LNCaP clone FGC (cell line): ENCODE results near the gene ZNF70.

Experiments used
- DNase-seq: peaks from one replicate; pipeline ENCODE4 v3.0.0-alpha.2; 2011; ENCODE audit warnings: low read depth
- H3K4me3 ChIP-seq: 2 replicates; pipeline ENCODE4 v1.5.1; 2011; ENCODE audit warnings: mild to moderate bottlenecking, low read depth, low read length, control low read depth
- TF ChIP-seq, protein P1 (sequence below): IDR thresholded peaks from 2 replicates; pipeline ENCODE4 v1.5.1; 2012; ENCODE audit warnings: mild to moderate bottlenecking; ENCODE audit not compliant: control insufficient read depth, insufficient read depth; ENCODE audit errors: extremely low read depth

The ZNF70 gene

DNA sequence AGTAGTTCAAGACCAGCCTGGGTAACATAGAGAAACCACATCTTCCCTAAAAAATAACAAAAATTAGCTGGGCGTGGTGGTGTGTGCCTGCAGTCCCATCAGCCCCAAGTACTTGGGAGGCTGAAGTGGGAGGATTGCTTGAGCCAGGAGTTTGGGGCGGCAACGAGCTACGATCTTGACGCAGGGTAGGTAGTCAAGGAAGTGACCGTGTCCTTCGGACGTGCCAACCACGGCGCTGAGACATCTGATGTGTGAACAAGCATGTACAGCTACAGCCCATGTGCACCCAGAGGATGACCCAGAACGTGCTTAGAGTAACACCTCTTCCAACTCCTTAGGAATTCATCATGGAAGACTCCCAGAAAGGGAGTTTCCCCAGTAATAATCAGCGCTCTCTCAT is 38.7 kb downstream of the ZNF70 start:
- DNase-seq = no peak
- H3K4me3 ChIP-seq = no peak overlapping the region
- TF ChIP-seq, protein P1, sequence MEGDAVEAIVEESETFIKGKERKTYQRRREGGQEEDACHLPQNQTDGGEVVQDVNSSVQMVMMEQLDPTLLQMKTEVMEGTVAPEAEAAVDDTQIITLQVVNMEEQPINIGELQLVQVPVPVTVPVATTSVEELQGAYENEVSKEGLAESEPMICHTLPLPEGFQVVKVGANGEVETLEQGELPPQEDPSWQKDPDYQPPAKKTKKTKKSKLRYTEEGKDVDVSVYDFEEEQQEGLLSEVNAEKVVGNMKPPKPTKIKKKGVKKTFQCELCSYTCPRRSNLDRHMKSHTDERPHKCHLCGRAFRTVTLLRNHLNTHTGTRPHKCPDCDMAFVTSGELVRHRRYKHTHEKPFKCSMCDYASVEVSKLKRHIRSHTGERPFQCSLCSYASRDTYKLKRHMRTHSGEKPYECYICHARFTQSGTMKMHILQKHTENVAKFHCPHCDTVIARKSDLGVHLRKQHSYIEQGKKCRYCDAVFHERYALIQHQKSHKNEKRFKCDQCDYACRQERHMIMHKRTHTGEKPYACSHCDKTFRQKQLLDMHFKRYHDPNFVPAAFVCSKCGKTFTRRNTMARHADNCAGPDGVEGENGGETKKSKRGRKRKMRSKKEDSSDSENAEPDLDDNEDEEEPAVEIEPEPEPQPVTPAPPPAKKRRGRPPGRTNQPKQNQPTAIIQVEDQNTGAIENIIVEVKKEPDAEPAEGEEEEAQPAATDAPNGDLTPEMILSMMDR = no peak

DNA sequence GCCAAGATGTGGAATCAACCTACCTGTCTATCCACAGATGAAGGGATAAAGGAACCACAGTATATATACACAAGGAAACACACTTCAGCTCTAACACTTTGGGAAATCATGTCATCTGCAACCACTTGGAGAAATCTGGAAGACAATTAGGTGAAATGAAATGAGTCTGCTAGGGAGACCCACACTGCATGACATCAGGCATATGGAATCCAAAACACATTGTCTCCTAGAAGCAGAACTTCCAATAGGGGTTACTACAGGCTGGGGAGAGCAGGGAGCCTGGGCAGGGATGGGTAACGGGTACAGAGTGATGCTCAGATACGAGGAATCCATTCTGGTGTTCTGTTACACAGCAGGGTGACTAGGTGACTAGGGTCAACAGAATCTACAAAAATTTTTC is 41.8 kb downstream of the ZNF70 start:
- TF ChIP-seq, protein P1 = no peak
- H3K4me3 ChIP-seq = no peak overlapping the region
- no peak for DNase-seq

DNA sequence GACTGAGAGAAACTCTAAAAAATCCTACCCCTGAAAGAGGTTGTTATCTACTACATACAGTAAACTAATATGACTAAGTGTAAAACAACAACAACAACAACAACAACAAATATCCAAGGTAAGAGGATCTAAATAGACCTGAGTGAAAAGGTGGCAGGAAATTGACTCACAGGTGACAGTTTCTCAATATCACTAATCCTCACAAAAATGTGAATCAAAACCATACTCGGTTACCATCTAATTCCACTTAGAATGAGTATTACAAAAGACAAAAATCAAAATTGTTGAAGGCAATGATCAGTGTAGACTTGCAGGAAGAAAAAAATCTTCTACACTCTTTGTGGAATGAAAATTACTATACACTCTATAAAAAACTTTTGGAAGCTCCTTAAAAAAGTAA is 42.6 kb downstream of the ZNF70 start:
- DNase-seq = no peak
- no peak overlapping the region for H3K4me3 ChIP-seq
- TF ChIP-seq, protein P1 = no peak

DNA sequence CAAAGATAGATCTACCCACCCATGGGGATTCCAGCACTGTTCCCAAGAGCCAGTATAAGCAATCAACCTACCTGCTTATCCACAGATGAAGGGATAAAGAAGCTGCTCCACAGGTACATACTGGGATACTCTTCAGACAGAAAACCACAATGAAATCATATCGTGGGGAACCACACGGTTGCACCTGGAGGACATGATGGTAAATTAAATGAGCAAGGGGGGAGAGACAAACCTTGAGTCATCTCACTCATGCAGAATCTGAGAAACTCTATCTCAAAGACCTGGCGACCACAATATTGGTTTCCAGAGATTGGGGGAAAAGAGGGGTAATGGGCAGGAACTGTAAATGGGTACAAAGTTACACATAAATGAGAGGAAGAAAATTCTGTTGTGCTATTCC is 45.6 kb downstream of the ZNF70 start:
- no peak overlapping the region for H3K4me3 ChIP-seq
- TF ChIP-seq, protein P1 = no peak
- no peak for DNase-seq

DNA sequence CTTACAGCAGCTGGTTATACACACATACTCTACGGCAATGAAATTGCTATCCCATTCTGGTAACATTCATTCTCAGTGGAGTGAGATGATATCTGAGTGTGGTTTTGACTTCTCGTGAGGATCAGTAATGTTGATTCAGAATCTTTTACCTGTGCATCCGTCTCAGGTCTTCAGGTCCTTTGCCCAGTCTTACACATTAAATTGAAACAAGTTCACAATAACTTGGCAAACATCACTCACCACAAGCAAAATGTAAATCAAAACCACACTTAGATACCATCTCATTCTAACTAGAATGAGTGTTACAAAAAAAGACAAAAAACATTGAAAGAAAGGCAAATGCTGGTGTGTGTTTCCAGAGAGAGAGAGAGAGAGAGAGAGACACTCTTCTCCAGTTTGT is 46.1 kb downstream of the ZNF70 start:
- H3K4me3 ChIP-seq = no peak overlapping the region
- no peak for DNase-seq
- TF ChIP-seq, protein P1 = no peak

DNA sequence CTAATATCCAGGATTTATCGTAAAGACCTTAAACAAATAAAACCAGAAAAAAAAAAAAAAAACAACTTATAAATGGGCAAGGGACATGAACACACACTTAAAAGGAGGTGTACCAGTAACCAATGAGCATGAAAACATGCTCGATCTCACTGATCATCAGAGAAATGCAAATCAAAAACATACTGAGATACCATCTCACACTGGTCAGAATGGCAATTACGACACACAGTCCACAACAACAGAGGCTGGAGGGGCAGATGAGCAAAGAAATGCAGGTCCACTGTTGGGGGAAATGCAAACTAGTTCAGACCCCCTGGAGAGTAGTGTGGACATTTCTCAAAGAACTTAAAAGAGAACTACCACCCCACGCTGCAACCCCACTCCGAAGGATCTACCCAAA is 46.9 kb downstream of the ZNF70 start:
- TF ChIP-seq, protein P1 = no peak
- DNase-seq = no peak
- no peak overlapping the region for H3K4me3 ChIP-seq

DNA sequence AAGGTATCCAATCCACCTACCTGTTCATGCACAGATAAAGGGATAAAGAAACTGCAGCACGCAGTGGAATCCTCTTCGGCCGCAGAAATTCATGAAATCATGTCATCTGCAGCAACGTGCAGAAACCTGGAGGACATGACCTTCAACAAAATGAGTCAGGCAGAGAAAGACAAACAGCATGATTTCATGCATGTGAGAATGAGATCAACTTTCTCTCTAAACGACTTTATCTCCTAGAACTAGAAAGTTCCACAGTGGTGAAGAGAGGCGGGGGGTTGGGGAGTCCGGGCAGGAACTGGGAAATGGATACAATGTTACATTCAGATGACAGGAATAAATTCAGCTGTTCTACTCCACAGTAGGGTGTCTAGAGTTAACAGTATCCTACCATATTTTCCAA is 50.2 kb downstream of the ZNF70 start:
- H3K4me3 ChIP-seq = no peak overlapping the region
- DNase-seq = no peak
- TF ChIP-seq, protein P1 = no peak
